SIG-M5 (cell line): Measurements from ENCODE around the gene PIK3R1.
"Not testable (repeated sequence)": the region's sequence is repeated elsewhere in the genome, so short reads cannot be mapped to it uniquely, and the experiment has no call there.

Source experiments
- DNase-seq: peaks from one replicate; lab custom pipeline; 2025; lab: John Stamatoyannopoulos, UW

Gene PIK3R1

DNA sequence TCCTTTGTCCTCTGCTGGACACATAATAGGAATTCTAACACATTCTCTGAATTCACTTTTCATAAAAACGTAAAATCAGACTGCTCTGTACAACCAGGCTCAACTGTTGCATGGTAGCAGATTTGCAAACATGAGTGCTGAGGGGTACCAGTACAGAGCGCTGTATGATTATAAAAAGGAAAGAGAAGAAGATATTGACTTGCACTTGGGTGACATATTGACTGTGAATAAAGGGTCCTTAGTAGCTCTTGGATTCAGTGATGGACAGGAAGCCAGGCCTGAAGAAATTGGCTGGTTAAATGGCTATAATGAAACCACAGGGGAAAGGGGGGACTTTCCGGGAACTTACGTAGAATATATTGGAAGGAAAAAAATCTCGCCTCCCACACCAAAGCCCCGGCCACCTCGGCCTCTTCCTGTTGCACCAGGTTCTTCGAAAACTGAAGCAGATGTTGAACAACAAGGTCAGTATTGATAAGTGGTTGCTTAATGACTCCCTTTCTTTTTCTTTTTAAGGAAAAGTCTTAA, 11.1 kb downstream of the PIK3R1 start:
- DNase-seq, result no peak

DNA sequence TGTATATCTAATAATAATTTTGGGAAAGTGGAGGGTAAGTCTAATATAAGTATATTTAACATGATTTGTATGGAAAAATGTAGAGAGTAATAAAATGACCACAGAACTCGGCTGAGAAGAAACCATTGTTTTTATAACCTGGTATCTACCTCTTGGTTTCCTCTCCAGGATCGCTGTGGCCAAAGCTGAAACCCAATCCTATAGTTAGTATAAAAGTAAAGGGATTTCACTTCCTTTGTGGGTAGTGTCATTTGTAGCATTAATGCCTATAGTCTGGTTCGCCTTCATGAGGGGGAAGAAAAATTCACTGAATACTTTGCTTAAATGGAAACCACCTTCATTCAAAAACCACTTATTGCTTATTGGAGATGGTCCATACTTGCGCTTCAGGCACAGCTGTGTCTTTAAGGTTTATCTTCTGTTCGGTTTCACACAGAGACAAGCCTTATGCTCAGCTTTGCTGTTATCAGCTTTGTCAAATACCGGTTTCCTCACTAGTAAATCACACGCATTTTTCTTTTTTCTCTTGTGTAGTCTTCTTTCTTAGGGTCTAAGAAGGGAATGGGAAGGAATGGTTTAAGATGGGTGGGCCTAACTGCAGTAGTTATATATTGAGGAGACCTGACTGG, 12.1 kb downstream of the PIK3R1 start:
- DNase-seq, result no peak

DNA sequence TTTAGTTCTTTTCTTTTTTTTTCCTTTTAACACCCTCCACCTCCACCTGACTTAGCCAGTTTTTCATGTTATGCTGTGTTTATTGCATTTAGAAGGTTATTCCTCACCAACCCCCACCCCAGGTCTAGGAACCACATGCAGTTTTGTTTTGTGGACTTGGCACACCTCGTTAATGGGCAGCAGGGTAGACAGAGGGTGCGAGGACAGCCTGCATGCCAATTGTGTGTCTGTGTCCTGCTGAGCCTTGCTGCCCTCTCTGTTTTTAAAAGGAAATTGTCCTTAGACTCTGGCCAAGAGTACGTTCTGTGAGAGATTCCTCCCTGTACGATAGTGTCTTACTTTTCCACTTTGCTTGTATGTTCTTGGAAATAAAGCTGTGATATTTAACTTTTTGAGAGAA, 13.9 kb downstream of the PIK3R1 start:
- DNase-seq, result no peak

DNA sequence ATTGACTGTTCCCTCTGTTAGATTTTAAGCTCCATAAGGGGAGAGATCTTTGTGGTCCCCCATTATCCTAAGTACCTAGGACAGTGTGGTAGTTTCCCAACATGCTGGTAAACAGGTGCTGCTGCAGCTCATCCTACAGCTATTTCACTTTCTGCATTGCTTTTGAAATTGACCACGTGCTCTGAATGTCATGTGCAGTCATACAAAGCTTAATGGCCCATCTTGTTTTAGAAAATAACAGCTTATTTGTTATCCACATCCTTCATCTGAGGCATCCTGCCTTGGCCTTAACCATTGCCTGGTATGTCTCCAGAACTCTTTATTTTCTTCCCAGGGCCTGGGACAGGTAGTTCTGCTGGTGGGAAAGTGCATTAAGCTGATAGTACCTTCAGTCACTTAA, 14.7 kb downstream of the PIK3R1 start:
- DNase-seq, result no peak

DNA sequence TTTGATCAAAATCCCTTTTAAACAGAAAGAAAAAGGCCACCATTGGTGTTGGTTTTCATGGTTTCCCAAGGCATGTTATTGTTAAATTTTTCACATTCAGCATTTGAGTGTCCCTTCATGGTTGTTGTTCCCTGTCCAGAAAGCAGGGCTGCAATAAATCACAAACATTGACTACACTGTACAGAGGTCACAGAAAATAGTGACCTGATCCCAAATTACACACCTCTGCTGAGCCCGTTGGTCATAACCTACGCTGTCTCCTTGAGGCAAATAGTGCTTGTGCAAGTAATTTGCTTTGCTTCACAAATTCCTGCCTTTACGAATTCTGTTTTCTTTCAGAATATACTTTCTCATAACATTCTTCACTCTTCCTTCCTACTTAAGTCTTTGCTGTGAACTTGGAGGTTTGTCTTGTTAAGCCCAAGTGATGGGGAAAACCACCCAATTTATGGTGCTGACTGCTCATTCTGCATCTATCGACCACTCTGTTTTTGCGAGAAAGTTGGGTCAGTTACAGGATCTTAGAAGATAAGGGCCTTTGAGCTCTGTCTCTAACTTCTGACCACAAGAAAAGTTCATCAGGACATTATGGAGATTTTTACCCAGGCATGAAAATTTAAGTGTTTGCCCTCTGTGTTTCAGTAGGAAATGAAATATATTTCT, 16.0 kb downstream of the PIK3R1 start:
- no peak for DNase-seq

DNA sequence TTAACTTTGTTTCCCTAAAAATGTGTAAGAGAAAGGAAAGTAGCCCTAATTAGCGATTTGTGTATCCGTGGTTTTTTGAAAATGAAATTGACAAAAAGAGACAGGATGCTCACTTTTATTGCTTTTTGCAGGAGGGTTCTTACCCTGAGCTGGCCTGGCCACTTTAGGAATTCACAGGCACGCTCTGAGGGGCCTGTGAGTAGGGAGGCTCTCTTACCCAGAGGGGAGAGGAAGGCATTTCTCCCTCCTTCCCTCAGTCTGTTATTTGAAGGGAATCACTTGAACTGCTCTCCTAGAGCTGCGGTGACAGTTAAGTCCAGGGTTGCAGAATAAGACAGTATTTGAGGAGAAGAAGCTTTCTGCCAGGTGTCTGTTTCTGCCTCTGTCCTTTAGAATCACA, 16.7 kb downstream of the PIK3R1 start:
- DNase-seq, result no peak

DNA sequence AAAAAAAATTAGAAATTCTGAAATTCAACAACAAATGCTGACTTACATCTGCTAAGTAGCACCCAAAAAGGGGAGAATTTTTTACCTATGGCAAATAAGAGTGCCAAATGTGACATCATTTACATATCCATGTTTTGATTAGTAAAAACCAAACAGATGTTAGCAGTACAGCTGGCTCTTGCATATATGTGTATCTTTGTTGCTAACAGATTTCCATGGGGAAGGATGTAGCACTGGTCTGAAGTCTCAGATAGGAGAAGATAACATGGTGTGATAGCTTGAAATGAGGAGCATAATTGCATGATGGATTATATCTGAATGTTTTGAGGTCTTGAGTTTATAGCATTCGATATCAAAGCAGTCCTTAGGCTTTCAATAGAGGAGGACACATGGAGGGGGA, 17.5 kb downstream of the PIK3R1 start:
- no peak for DNase-seq

DNA sequence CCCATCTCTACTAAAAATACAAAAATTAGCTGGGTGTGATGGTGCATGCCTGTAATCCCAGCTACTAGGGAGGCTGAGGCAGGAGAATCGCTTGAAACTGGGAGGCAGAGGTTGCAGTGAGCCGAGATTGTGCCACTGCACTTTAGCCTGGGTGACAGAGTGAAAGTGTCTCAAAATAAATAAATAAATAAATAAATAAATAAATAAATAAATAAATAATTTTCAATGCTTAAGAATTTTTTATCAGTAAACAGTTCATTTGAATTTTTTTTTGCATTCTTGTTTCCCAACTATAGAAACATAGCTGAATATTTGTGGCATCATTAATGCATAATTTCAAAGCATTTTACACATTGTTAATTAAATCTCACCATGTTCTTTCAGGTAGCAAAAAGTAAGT, 19.7 kb downstream of the PIK3R1 start:
- not testable (repeated sequence) for DNase-seq

DNA sequence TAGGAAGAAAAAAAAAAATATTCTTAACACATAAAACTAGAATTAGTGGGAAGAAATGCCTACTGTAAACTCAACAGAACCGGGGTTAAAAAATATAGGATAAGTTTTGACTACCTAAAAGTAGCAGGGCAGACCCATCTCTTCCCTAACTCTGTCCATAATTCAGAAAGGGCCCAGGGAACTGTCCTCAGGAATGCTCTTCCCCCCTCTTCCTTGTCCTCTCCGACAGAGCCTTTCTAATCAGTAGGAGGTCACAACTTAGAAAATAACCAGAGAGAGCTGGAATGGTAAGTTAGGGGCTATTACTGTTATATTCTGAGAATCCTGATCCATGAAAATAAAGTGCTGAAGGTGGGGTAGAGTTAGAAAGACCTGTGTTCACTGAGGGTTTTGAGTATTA, 22.2 kb downstream of the PIK3R1 start:
- DNase-seq, result no peak

DNA sequence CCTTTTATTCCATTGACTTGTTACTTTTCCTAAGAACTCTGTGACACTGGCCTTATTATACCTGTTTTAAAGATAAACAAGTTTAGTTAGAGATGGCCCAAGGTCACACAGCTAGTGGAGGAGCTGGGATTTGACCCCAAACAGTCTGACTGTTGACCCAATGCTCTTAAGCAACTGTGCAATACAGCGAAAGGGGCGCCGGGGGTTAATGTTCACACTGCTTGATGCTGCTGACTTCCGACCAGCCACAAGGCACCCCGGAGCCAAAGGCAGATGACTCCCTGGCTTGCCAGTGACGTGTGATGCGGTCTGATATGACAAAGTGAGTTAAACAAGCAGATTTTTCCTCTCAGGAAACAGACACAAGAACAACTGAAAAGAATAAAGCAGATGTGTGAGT, 23.9 kb downstream of the PIK3R1 start:
- no peak for DNase-seq

DNA sequence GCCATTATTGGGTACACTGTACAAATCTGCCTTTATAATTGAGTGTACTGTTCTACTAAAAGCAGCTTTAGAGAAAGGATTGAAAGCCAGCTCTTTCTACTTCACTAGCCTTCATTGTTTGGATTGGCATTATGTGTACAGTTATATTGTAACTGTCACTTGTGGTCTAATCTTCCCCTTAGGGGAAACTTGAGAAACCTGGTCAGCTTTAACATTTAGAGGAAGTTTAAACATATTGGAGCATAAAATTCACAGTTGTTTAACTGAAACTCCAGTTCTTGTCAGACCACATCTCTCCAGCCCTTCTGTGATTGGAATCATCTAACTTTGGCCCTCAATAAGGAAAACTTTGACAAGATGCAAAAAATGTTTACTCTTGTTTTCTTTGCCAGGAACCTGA, 24.6 kb downstream of the PIK3R1 start:
- DNase-seq, result peak; percentile 44

DNA sequence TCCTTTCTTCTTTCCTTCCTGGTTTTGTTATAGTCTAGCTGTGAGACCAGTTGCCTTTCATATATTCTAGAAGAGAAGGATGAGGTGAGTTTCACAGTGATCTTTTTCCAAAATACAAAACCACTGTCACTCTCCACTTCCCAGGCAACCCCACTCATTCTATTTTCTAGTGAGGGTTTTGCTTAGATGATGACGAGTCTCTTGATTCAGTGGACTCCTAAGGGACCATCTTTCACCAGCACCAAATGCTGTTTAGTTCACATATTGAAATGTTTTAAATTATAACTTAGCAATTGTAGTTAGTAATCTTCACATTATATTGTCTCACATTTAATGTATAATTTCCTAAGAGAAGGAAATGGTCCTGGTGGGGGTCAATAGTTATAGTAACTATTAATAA, 25.2 kb downstream of the PIK3R1 start:
- no peak for DNase-seq

DNA sequence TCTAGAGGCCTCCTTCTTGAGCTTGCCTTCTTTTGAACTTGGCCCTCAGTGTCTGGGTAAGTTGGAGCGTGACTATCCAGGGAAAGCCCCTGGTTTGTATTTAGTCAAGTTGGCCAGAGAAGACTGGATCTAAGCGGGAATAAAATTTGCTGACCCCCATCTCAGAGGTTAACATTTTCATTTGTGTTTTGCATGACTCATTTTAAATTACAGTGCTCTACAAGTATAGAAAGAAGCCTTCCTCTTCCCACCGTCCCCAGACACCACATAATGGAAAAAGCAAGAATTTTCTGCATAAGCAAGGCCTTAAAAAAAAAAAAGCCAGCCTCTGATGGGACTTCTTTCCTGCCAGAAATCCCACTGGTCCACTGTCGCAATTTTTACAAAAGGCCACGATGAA, 27.2 kb downstream of the PIK3R1 start:
- DNase-seq, result no peak

DNA sequence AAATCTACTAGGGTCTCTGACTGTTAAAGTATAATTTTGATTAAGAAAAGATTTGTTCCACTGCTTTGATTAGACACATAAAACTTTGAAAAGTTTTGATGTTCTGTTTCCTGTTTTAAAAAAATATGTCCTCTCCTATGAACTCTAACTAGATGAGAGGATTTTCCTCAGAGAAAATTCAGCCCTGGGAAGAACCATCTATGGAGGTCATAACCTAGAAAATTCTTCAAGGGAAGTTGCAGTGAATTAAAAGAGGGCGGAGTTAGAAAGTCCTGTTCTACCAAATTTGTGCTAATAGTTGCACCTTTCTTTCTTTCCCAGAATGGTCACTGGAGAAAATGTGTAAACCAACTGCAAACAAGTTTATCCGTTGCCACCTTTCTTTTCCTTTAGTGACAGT, 27.7 kb downstream of the PIK3R1 start:
- no peak for DNase-seq

DNA sequence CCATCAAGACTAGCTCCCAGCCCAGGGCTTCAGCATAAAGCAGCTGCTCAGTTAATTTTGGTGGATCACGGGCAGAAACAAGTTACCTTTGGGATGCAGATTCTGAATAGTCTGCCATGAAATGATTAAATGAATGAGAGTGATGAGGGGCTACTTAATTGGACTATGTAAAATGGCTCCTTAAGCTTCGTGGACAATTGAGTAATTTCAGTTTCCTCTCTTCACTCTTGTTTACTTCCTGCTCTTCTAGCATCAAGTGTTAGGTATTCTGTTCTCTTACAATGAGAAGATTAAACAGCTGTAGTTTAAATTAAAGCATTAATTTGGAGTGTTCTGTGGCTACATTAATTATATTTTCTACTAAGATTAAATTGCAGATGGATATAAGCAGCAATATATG, 28.1 kb downstream of the PIK3R1 start:
- no peak for DNase-seq

DNA sequence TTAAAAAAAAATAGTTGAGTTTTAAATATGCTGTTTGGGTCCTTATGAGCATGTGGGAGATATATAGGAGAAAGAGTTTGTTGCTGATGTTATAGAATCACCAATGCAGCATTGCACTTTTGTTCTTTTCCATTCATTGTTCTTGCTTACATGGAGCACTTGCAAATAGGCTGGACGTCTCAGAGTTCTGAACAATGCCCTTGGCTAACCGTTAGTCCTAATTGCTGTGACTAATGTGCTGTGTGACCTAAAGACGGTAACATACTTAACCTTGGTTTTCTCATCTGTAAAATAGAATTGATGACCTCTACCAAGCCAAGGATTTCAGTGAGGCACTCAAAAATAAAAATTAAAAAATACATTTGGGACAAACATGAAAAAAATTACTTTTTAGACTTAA, 29.8 kb downstream of the PIK3R1 start:
- DNase-seq, result no peak

DNA sequence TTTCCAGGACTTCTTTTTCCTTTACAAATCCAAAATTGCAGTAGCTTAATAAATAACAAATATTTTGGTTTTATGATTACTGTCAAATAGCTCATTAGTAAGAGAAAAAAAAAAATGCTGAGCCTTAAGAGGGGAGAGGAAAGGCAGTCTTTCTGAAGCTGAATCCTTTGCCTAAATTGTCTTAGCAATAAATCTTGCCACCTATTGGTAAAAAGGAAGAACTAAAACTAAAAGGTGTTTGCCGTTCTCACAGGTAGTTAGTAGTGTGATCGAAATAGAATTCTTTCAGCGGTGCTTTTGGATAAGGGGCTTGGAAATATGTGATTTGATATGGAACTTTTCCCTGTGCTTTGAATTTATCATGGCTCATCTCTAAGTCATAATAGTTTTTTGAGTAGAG, 31.2 kb downstream of the PIK3R1 start:
- no peak for DNase-seq

DNA sequence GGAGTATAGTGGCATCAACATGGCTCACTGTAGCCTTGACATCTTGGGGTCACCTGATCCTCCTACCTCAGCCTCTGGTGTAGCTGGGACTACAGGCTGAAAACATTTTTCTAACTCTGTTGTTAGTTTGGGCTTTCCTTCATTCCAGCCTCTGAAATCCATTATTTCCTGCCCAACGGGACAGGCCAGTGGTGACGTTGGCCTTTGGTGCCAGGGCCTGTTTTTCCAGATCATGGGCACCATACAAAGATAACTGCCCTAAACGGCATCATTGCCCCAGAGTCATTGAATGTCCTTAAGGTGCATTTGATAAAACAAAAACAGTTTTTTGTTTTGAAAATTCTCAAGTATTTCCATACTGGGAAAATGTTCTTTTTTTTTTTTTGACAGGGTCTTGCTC, 32.1 kb downstream of the PIK3R1 start:
- DNase-seq, result no peak

DNA sequence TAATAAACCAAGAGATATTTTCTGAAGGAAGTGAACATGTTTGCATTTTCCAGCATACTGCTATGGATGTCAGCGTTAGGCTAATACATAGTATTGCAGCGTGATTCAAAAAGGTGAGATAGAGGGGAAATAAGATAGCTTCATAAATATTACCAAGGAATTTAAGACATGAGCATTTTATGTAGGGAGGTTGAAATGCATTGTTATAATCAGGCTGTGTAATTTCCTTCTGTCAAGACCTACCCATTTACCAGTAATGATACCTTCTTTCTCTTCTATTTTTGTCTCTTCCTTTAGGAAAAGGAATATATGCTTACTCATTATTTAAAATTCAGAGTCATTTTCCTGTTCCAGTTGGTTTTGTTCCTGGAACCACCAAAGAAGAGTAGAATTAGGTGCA, 33.3 kb downstream of the PIK3R1 start:
- DNase-seq, result no peak

DNA sequence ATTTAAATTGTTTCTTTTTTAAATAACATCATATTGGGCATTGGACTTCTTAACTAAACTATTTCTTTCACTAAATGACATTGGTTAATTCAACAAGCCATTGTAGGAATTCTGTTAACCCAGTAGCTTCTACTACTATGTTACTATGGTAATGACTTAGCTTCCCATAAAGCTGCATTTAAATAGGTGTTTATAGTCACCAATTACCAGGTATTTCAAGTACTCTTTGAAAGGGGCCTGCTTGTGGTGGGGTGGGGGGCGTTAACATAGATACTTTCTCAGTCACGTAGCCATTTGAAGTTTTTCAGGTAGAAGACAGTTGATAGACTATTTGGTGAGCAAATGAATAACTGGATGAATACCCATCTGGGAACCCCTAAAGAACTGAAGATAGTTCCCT, 34.0 kb downstream of the PIK3R1 start:
- DNase-seq, result no peak

DNA sequence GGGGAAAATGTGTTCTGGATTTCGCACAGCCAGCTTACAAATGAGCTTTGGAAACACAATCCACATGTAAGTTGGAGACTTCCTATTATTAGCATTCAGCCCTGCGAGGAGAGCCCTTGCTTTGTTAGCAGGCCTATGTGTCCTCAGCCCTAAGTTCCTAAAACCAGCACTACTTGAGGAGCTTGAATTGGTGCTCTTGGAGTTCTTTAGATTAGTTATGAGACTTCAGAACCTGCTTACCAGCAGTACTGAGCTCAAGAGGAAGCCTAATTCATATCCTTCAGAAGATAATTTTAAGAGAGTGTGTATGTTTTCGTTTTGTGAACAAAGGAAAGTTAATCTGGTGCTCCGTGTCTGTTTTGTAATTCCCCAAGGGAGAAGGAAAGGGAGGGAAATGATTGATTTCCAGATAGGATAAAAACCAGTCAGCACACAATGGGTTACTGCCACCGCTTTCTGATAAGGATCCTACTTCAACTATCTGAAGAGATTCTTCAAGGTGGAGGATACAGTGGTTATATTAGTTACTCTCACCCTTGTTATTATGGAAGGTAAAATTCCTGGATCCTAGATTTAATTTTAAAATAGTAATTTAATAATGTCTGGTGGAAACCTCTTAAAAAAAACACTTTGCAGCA, 35.2 kb downstream of the PIK3R1 start:
- no peak for DNase-seq

DNA sequence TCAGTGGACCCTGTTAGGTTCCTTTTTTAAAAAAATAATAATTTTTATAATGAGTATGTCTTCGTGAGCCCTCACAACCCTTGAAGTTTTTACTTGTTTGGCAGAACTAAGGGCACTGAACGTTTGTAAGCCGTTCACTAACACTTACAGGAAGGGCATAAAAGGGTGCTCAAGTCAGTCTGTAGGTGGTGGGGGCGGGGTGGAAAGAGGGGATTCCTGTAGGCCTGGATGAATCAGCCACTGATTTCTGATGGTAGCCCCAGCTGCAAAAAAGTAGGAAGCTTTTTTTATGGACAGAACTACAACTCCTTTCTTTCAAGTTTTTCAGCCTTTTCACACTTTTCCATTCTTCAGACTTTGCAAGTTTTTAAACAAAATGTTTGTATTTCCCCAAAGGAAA, 35.8 kb downstream of the PIK3R1 start:
- DNase-seq, result no peak

DNA sequence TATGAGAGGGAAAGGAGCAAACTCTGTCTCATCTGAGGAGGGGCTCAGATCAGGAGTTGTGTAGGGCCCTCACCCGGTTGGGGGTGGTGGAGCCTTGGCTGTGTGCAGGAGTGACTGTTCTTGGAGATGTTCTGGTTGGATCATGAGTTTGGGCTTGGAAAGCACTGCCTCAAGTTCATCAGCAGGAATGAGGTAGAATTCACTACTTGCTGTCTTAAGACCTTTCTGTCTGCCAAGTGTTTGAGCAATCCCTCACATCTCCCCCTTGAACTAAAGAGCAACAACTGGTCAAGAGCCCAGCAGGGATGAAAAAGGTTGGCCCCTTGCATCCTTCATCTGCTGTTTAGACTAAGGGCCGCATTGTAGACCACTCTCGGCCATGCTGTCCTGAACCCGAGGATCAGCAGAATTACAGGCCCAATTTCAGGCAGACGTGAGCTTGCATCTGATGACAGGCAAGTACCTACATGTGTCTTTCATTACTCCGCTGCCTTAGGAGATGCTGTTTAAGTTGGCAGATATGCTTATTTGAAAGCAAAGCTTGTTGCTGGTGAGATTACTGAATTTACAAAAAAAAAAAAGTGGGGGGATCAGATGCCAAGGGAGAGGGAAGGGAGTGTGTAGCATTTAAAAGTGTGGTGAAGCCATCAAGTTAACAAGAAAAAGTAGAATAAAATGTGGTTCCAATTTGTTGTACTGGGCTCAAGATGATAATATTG, 36.4 kb downstream of the PIK3R1 start:
- no peak for DNase-seq
